H7 (cell line): ENCODE results near the gene ITPR1. TPM values are rescaled to one million over a fixed set of nuclear protein-coding genes. Genes with fewer than 3 reads are reported as not detected.
A peak's percentile ranks its signal among the peaks of the same experiment; 100 is the strongest.

Experiments
- DNase-seq: peaks from one replicate; pipeline ENCODE4 v3.0.0; 2012
- H3K27me3 ChIP-seq: 2 replicates; pipeline ENCODE4 v1.6.0; 2011; ENCODE audit warnings: mild to moderate bottlenecking, low read length; ENCODE audit not compliant: control insufficient read depth, insufficient read depth
- H3K36me3 ChIP-seq: replicated peaks from 2 replicates; pipeline ENCODE4 v1.5.1; 2011; ENCODE audit warnings: low read length; ENCODE audit not compliant: control insufficient read depth, insufficient read depth
- H3K4me3 ChIP-seq: 2 replicates; pipeline ENCODE4 v1.5.1; 2011; ENCODE audit warnings: low read depth, mild to moderate bottlenecking, control low read depth, low read length, moderate library complexity; ENCODE audit not compliant: insufficient read depth
- total RNA-seq: library from RNA; depleted of rRNA; stranded (reverse); fragments of >200 nt; shearing (Covaris generic); gene quantifications from 2 replicates; pipeline ENCODE4 v1.2.3, GENCODE V29; 2014

ITPR1 gene
- total RNA-seq, 1 experiment from 2014 or later: 4.4 TPM

DNA sequence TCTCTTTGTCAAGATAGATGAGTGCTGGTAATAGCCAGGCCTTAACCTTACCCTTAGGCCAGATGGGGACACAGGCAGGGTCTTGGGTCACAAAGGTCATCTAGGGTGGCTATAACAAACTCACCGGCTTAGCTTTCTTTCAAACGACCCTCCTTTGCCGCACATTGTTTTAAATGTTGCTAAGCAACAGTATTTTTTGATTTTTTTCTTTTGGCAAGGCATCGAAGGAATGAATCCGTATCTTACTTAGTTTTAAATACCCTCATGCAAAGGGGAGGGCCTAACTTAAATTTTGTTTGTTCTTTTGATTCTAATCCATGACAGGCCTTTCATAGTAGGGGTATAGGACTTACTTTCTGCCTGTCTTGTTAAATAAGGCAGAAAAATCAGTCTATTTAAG is 35.2 kb downstream of the ITPR1 start:
- H3K36me3 ChIP-seq: no peaks in the 10 kb centered on the region
- no peak for DNase-seq
- no peaks in the 10 kb centered on the region for H3K27me3 ChIP-seq
- no peak overlapping the region for H3K4me3 ChIP-seq

DNA sequence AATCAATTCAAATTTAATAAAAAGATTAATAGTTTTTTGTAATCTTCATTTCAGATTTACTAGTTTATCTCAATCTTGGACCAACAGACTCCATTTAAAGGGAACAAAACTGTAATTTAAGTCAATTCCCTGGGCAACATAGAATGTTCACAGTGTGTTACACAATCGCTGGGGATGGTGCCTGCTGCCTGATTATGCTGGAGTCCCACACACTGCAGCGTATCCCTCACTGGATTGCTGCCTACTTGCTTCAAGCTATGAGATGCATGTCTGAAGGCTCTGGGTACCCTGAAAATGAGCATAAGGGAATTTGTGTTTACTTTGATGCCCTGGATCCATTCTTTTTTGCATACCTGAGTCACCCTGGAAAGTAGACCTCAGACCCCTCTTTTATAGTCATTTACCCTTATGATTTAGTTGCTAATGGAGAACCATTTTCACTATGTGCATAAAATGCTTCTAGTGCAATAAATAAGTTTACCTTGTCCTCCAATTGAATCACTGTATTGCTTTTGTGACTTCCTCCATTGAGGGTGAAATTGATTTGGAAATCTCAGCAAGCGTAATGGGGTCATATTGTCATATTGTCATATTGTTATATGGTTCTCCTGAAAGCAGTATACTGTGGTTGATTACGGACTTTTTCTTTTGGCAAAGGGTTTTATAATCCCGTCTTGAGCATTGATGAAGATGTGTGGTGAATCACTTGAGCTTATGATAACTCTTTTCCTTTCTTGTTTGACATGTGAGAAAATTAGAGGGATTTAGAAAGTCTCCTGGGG is 35.9 kb downstream of the ITPR1 start:
- Histone ChIP-seq H3K4me3 (no peak overlapping the region), H3K36me3 (no peaks in the 10 kb centered on the region), H3K27me3 (no peaks in the 10 kb centered on the region)
- DNase-seq: no peak

DNA sequence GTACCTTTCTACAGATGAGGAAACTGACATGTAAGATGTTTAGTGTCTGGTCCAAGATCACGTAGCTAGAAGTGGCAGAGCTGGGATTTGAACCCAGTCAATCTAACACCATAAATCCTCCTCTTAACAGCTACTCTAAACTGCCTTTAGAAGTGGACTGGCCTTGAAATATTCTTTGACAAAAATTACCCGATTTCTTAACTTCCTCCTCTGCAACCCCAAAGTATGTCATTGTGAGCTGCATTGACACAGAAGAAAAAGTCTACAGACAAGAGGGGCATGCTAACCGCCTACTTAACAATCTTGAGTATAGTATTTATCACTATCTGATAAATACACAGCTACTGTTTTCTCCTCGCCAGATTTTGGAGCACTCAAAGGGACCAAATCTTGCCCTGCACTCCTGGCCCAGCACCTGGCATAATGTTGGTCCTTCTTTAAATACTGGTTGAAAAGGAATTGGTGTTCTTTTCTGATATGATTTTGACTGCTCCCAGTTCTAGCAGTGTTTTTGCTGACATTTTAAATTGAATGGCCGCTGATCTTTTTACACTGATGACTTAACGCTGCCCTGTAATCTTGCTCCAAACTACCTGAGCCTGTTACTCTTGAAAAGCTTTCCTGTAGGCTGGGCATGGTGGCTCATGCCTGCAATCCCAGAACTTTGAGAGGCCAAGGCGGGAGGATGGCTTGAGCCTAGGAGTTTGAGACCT is 36.9 kb downstream of the ITPR1 start:
- H3K36me3 ChIP-seq: no peaks in the 10 kb centered on the region
- H3K4me3 ChIP-seq: no peak overlapping the region
- H3K27me3 ChIP-seq: no peaks in the 10 kb centered on the region
- DNase-seq: no peak

DNA sequence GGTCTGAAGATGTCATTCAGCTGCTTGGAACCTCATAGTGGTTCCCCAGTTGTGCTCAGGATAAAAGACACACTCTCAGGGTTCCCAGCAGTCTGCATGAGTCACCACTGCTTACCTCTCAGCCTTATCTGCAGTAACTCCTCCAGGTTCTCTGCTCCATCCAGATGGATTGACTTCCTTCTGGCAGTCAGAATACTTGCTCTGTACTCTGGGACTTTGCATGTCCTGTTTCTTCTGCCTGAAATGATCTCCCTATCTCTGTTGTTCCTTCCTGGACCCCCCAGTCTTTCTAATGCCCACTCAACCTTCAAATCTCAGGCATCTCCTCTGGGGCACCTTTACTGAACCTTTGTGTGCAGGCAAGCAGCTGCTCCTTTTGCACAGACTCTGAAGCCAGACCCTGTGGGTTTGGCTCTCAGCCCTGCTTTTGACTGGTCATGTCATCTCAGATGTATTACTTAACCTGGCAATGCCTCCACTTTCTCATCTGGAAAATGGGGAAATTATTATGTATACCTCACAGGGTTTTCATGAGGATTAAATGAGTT is 38.4 kb downstream of the ITPR1 start:
- Histone ChIP-seq H3K27me3 (no peaks in the 10 kb centered on the region), H3K4me3 (no peak overlapping the region), H3K36me3 (no peaks in the 10 kb centered on the region)
- no peak for DNase-seq

DNA sequence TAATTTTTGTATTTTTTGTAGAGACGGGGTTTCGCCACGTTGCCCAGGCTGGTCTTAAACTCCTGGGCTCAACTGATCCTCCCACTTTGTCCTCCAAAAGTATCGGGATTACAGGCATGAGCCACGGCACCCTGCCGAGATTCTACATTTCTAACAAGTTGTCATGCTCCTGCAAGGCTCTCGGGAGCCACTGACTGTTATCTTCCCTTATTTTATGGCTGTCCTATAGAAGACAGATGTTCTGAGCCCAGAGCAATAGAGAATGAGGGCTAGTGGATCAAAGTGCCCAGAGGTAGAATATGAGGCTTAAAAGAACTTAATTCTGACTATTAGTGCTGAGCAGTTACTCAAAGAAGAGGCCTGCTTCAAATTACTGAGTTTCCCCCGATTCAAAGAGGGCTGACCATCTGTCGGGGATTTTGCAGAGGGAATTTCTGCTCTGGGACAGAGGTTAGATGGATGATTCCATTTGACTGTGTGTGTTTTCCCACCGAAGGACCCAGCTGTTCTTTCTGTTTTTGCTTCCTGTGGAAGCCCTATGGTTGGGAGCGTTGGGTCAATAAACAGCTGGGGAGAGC is 39.5 kb downstream of the ITPR1 start:
- no peak for DNase-seq
- Histone ChIP-seq H3K4me3 (no peak overlapping the region), H3K36me3 (no peaks in the 10 kb centered on the region), H3K27me3 (no peaks in the 10 kb centered on the region)

DNA sequence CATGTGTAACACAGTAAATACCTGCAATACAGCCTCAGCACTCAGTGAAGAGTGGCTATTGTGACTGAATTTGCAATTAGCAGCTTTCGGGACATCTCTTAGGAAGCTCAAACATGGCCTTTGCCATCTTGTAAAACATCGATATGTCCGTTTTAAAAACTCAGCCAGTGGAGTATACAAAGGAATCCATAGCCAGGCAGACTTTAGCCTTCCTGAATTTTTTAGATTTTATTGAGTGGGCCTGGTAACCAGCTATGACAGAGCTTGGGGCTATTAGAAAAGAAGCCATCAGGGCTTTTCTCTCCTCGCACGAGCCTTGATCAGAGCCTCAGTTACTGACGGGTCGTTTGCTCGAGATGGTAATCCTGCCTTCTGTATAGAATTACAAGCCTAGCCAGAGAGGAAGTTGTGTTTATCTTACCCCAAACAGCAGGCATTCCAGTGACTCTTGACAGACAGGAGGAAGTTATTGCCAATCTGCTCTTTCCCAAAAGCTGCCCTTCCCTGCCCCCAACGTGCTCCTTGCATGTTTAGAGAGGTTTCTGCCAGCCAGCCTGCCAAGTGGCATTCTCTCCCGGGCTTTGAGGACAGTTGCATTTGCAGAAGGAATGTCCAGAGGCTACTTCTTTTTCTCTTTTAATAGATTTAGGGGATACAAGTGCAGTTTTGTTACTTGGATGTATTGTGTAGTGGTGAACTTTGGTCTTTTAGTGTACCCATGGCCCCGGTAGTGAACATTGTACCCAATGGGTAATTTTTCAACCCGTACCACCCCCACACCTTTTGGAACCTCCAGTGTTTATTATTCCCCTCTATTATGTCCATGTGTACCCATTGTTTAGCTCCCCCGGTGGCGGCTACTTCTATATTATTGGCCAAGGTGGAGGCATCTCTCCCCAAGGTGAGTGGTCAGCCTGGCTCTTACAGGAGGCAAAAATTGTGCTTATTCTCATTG is 40.6 kb downstream of the ITPR1 start:
- no peaks in the 10 kb centered on the region for H3K36me3 ChIP-seq
- no peak overlapping the region for H3K4me3 ChIP-seq
- DNase-seq: peak; percentile 12
- H3K27me3 ChIP-seq: no peaks in the 10 kb centered on the region

DNA sequence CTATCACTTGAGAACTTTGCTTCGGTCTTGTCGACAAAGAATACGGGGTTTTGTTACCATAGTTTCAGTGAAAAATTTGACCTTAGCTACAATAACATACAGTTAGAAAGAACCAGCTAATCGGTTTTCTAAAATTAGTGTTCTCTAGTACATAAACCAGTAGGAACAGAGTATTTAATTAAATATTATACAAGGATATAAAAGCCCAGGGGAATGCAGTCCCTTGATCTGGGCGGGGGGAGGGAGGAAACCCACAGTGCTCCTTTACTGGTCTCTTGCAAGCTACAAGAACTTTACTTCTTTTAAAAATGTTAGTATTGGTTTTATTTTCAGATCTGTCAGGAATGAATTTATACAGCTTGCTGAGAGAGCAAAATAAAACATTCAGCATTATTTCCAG is 41.8 kb downstream of the ITPR1 start:
- Histone ChIP-seq H3K36me3 (no peaks in the 10 kb centered on the region), H3K27me3 (no peaks in the 10 kb centered on the region), H3K4me3 (no peak overlapping the region)
- DNase-seq: no peak

DNA sequence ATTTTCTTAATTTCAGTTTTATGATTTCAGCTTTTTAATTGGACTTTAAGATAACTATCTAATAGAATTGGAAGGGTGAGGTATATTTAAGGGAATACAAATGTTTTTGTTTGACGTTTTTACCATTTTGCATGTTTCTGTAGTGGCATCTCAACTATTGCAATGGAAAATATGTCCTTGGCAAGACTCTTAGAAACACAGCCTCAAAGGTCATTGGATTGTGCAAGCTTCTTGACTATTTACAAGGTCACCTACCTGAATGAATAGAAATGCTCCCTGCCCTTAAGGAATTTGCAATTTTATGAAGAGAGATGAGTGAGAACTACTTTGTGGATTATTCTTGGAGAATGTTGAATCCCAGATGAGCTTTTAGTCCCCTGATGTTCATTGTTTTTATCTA is 43.1 kb downstream of the ITPR1 start:
- no peak for DNase-seq

DNA sequence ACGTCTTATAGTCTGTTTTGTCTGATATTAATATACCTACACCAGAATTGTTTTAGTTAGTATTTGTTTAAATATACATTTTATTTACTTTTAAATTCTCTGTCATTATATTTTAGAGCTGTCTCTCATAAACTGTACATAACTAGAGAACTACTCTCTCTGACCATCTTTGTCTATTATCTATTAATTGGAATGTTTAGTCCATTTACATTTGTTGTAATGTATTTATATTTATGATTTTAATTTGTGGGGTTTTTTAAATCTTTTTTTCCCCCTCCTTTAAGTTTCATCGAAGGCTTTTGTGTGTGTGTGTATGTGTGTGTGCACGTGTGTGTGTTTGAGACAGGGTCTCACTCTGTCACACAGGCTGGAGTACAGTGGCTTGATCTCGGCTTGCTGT is 47.1 kb downstream of the ITPR1 start:
- Histone ChIP-seq H3K36me3 (no peaks in the 10 kb centered on the region), H3K4me3 (no peak overlapping the region), H3K27me3 (no peaks in the 10 kb centered on the region)
- DNase-seq: no peak

More for the DNA sequence above, 43.1 kb downstream of the ITPR1 start:
- no peak overlapping the region for H3K4me3 ChIP-seq
- H3K27me3 ChIP-seq: no peaks in the 10 kb centered on the region
- no peaks in the 10 kb centered on the region for H3K36me3 ChIP-seq

DNA sequence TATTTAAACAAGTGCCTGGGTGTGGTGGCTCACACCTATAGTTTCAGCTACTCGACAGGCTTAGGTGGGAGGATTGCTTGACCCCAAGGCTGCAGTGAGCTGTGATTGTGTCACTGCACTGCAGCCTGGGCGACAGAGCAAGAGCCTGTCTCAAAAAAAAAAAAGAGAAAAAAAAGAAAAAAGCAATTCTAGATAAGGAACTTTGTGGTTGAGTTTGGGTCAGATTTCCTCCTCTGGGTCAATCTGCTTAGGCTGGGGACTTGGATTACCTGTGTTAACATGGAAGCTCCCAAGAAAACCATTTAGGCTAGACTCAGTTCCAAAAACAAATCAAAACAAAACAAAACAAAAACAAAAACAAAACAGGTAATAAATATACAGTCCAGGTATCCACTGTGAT is 50.0 kb downstream of the ITPR1 start:
- Histone ChIP-seq H3K4me3 (no peak overlapping the region), H3K36me3 (no peaks in the 10 kb centered on the region), H3K27me3 (no peaks in the 10 kb centered on the region)
- no peak for DNase-seq

DNA sequence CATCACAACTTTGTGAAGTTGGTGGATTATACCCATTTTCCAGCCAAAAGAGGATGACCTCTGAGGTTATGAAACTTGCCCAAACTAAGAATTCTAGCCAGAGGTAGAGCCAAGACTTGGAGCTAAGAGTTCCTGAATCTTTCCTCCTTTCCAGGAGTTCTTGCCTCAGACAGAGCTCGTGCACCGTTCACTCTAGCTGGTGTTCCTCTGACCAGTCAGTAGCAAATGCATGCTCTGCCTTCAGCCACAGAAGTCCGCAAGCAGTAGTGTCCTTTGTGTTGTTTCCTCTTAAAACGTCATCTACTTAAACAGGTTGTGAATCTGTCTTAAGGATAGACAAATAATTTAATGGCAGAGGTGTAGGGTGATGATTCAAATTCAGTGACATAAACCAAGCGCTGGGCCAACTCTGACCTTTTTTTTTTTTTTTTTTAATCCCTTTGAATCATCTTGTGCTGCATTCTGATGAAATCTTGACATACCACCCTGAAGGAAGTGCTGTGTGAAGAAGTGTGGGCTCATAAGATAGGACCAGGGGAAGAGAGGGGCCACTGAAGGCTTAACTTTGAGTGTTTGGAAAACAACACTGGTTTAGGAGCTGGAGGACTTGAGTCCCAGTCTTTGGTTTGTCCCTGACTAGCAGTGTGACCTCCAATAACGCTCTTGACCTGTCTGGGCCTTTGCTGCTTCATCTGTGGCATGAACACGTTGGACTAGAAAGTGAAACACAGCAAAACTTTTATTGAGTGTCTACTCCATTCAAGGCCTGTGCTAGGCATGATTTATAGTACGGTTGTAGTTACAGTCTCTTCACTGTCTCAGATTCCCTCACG is 53.4 kb downstream of the ITPR1 start:
- no peak overlapping the region for H3K4me3 ChIP-seq
- no peaks in the 10 kb centered on the region for H3K36me3 ChIP-seq
- no peaks in the 10 kb centered on the region for H3K27me3 ChIP-seq
- no peak for DNase-seq

DNA sequence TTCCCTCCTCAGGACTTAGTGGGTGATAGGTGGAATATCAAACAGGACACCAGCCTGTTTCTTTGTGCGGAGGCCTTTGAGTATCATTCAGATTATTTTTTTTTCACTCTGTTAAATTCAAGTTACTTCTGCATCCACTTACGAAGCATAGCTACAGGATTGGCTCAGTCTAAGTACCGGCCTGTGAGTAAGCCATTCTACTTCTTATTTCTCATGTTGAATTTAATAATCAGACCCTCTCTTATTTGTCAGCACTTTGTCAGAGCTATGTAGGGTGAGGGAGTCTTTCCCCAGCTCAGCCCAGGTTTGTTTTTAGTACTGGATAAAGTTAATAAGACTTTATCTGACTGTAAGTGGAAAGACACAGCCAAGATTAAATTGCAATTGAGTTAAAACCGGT is 54.7 kb downstream of the ITPR1 start:
- no peak overlapping the region for H3K4me3 ChIP-seq
- DNase-seq: no peak
- no peaks in the 10 kb centered on the region for H3K36me3 ChIP-seq
- H3K27me3 ChIP-seq: no peaks in the 10 kb centered on the region

DNA sequence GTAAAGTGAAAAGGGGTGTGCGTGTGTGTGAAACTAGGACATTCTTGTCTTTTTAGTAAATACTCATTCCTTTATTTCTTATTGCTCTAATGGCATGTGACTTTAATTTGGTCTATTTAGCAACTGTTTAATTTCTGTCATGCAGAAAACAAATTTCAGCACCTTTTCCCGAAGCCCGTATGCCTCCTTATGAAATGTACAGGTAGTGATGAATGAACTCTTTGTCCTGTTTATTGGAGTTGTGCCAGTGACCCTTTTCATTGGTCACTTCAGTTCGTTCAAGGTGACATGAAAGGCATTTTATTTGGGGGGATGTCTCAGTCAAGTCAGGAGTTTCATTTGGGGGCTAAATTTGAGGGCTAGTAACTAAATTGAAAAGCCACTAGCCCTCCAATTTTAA is 55.2 kb downstream of the ITPR1 start:
- DNase-seq: no peak
- no peaks in the 10 kb centered on the region for H3K36me3 ChIP-seq
- no peak overlapping the region for H3K4me3 ChIP-seq
- no peaks in the 10 kb centered on the region for H3K27me3 ChIP-seq
